Measurements from ENCODE around the gene MRPL20. TPM values are rescaled to one million over a fixed set of nuclear protein-coding genes. Genes with fewer than 3 reads are reported as not detected.

The MRPL20 gene
- total and polyA plus RNA-seq, 9 of the 15 experiments (the other 6 are each of a cell fraction or from before 2014, with no cell fraction given) = 180 to 671 (median 229) TPM

DNA sequence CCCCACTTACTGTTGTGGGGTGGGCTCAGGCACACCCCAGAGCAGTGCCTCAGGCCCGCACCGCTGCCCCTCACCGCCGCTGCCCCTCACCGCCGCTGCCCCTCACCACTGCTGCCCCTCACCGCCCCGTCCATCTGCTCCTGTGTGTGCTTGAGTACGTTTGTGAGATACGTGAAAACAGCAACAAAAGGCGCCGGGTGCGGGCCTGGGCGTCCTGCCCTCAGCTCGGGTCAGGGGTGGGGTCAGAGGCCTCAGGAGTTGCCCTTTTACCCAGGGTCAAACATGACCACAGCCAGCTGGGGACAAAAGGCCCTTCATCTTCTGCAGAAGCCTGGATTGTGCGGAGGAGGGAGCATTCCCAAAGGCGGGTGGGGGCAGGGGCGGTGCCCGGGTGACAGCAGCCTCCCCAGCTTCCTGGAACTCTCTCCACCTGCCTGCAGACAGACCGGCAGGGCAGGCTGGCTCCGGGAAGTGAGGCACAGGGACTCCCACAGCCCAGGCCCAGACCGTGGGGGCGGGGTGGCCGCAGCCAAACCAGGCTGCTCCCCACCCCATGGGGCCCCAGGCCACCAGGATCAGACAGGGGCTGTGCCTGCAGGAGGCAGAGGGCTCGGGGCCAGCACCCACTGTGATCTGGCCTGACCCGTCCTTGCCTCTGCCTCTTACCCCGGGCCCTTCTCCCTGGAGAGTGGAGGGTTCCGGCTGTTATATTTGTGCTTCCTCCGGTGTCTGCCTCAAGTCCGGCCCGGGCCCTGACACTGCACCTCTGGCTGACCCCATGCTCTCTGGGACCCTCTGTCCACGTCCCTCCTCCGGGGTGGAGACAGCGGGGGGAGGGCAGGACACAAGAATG is 26.1 kb upstream of the MRPL20 start (continued):
- peak; percentile 37; the same call in 1 of the 2 replicates for TF ChIP-seq JUN (IDR thresholded peaks at IDR 0.05; ENCODE audit: borderline replicate concordance, low read depth, low read length)
- no peak for TF ChIP-seq JUN (CRISPR knock-in tag; IDR thresholded peaks at IDR 0.05; ENCODE audit: borderline replicate concordance)
- no peak for TF ChIP-seq ZBTB8A (IDR thresholded peaks at IDR 0.05; ENCODE audit: partially characterized antibody)
- TF ChIP-seq, protein P1, sequence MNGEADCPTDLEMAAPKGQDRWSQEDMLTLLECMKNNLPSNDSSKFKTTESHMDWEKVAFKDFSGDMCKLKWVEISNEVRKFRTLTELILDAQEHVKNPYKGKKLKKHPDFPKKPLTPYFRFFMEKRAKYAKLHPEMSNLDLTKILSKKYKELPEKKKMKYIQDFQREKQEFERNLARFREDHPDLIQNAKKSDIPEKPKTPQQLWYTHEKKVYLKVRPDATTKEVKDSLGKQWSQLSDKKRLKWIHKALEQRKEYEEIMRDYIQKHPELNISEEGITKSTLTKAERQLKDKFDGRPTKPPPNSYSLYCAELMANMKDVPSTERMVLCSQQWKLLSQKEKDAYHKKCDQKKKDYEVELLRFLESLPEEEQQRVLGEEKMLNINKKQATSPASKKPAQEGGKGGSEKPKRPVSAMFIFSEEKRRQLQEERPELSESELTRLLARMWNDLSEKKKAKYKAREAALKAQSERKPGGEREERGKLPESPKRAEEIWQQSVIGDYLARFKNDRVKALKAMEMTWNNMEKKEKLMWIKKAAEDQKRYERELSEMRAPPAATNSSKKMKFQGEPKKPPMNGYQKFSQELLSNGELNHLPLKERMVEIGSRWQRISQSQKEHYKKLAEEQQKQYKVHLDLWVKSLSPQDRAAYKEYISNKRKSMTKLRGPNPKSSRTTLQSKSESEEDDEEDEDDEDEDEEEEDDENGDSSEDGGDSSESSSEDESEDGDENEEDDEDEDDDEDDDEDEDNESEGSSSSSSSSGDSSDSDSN (IDR thresholded peaks at IDR 0.05; ENCODE audit: borderline replicate concordance in 1 of 2, low read depth in 2 of 2, low read length in 2 of 2) = 0 out of 4 replicates have a peak, but pooled peaks of 1 of the 2 experiments have one; percentile 56
- peak; percentile 78 for TF ChIP-seq EGR1 (conservative IDR thresholded peaks at IDR 0.05)
- 0 out of 2 replicates have a peak, but pooled peaks have one; percentile 19 for TF ChIP-seq CREB1 (IDR thresholded peaks at IDR 0.05)
- TF ChIP-seq CREB1 (CRISPR knock-in tag; IDR thresholded peaks at IDR 0.05) = no peak
- TF ChIP-seq, protein P2, sequence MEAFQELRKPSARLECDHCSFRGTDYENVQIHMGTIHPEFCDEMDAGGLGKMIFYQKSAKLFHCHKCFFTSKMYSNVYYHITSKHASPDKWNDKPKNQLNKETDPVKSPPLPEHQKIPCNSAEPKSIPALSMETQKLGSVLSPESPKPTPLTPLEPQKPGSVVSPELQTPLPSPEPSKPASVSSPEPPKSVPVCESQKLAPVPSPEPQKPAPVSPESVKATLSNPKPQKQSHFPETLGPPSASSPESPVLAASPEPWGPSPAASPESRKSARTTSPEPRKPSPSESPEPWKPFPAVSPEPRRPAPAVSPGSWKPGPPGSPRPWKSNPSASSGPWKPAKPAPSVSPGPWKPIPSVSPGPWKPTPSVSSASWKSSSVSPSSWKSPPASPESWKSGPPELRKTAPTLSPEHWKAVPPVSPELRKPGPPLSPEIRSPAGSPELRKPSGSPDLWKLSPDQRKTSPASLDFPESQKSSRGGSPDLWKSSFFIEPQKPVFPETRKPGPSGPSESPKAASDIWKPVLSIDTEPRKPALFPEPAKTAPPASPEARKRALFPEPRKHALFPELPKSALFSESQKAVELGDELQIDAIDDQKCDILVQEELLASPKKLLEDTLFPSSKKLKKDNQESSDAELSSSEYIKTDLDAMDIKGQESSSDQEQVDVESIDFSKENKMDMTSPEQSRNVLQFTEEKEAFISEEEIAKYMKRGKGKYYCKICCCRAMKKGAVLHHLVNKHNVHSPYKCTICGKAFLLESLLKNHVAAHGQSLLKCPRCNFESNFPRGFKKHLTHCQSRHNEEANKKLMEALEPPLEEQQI (IDR thresholded peaks at IDR 0.05) = no peak
- TF ChIP-seq HDAC2 (IDR thresholded peaks at IDR 0.05) = peak; percentile 30; the same call in 1 of the 2 replicates
- TF ChIP-seq CSDE1 (IDR thresholded peaks at IDR 0.05) = no peak
- 0 out of 2 replicates have a peak, but pooled peaks have one; percentile 45 for TF ChIP-seq ZNF644 (tag; IDR thresholded peaks at IDR 0.05; ENCODE audit: low read depth)
- no peak for TF ChIP-seq RBM39 (optimal IDR thresholded peaks at IDR 0.05; ENCODE audit: low read depth, low read length)
- peak; percentile 33; the same call in 1 of the 2 replicates for TF ChIP-seq ELF4 (CRISPR knock-in tag; IDR thresholded peaks at IDR 0.05)
- no peak for TF ChIP-seq ZNF253 (CRISPR knock-in tag; conservative IDR thresholded peaks at IDR 0.05)
- TF ChIP-seq KLF16 (IDR thresholded peaks at IDR 0.05) = peak; percentile 35; the same call in 1 of the 2 replicates
- no peak for TF ChIP-seq ZSCAN32 (CRISPR knock-in tag; IDR thresholded peaks at IDR 0.05)
- peak in 1 of 2 experiments; percentile 76; a peak in 2 of 4 replicates for TF ChIP-seq HDAC1 (IDR thresholded peaks at IDR 0.05)
- peak; percentile 85 for TF ChIP-seq SOX6 (IDR thresholded peaks at IDR 0.05)
- TF ChIP-seq LCOR (CRISPR knock-in tag; IDR thresholded peaks at IDR 0.05) = no peak
- 0 out of 2 replicates have a peak, but pooled peaks have one; percentile 39 for TF ChIP-seq PHF21A (IDR thresholded peaks at IDR 0.05; ENCODE audit: borderline replicate concordance, low read depth)
- 0 out of 2 replicates have a peak, but pooled peaks have one; percentile 47 for TF ChIP-seq NR4A1 (CRISPR knock-in tag; IDR thresholded peaks at IDR 0.05)
- peak; percentile 62; the same call in 1 of the 2 replicates for TF ChIP-seq NR4A1 (tag; IDR thresholded peaks at IDR 0.05)
- 0 out of 2 replicates have a peak, but pooled peaks have one; percentile 26 for TF ChIP-seq CBX1 (IDR thresholded peaks at IDR 0.05; ENCODE audit: low read depth)
- peak; percentile 57 for TF ChIP-seq BHLHE40 (IDR thresholded peaks at IDR 0.05; ENCODE audit: low read length)
- TF ChIP-seq TCF3 (CRISPR knock-in tag; IDR thresholded peaks at IDR 0.05) = peak; percentile 48; the same call in 1 of the 2 replicates
